Measurements from ENCODE around the gene FUT1.
"Not testable (repeated sequence)": the region's sequence is repeated elsewhere in the genome, so short reads cannot be mapped to it uniquely, and the experiment has no call there.

Gene FUT1

GRCh38 chr19:48752496-48753365 is at the start of gene FUT1:
Gene FUT1 (minus strand): TSS chr19:48752641. CDS start chr19:48751281, 1,360 bp downstream.
- Mint-ChIP-seq H3K4me1 (ENCODE audit: low read depth) (peaks cover 14% of the 10 kb centered on the region), H3K4me3 (peak within 1 kb of the TSS; percentile 73), H3K9me3 (no peaks in the 10 kb centered on the region), H3K27me3 (peaks cover 34% of the 10 kb centered on the region), H3K36me3 (ENCODE audit: low read depth) (no peaks in the 10 kb centered on the region), H3K27ac (no peak within 1 kb of the TSS)

- H3K27ac Mint-ChIP-seq, result no peak overlapping the region
- H3K27me3 Mint-ChIP-seq, result no peaks in the 10 kb centered on the region
- peaks cover 10% of the 10 kb centered on the region for H3K4me1 Mint-ChIP-seq (ENCODE audit: low read depth)
- H3K36me3 Mint-ChIP-seq (ENCODE audit: low read depth), result peaks cover 3% of the 10 kb centered on the region
- no peak overlapping the region for H3K4me3 Mint-ChIP-seq
- no peaks in the 10 kb centered on the region for H3K9me3 Mint-ChIP-seq
Observed at GRCh38 chr19:48799358-48800300, 47.2 kb upstream of the FUT1 start.

- Mint-ChIP-seq H3K9me3 (no peaks in the 10 kb centered on the region), H3K36me3 (ENCODE audit: low read depth) (peaks cover 3% of the 10 kb centered on the region), H3K4me3 (no peak overlapping the region), H3K4me1 (ENCODE audit: low read depth) (peaks cover 12% of the 10 kb centered on the region), H3K27me3 (no peaks in the 10 kb centered on the region), H3K27ac (no peak overlapping the region)
Observed at GRCh38 chr19:48798937-48799336, 46.5 kb upstream of the FUT1 start.

GRCh38 chr19:48797103-48797502 is 44.7 kb upstream of the FUT1 start:
- H3K27me3 Mint-ChIP-seq, result no peaks in the 10 kb centered on the region
- H3K27ac Mint-ChIP-seq, result no peak overlapping the region
- peaks cover 3% of the 10 kb centered on the region for H3K36me3 Mint-ChIP-seq (ENCODE audit: low read depth)
- no peak overlapping the region for H3K4me3 Mint-ChIP-seq
- no peaks in the 10 kb centered on the region for H3K9me3 Mint-ChIP-seq
- peaks cover 12% of the 10 kb centered on the region for H3K4me1 Mint-ChIP-seq (ENCODE audit: low read depth)

- Mint-ChIP-seq H3K27me3 (no peaks in the 10 kb centered on the region), H3K9me3 (no peaks in the 10 kb centered on the region), H3K36me3 (ENCODE audit: low read depth) (peaks cover 3% of the 10 kb centered on the region), H3K27ac (no peak overlapping the region), H3K4me3 (no peak overlapping the region), H3K4me1 (ENCODE audit: low read depth) (peaks cover 12% of the 10 kb centered on the region)
Observed at GRCh38 chr19:48796298-48797083, 44.0 kb upstream of the FUT1 start.

GRCh38 chr19:48795685-48796070 is 43.2 kb upstream of the FUT1 start:
- Mint-ChIP-seq H3K36me3 (ENCODE audit: low read depth) (peaks cover 3% of the 10 kb centered on the region), H3K27me3 (no peaks in the 10 kb centered on the region), H3K4me1 (ENCODE audit: low read depth) (peaks cover 12% of the 10 kb centered on the region), H3K27ac (peak overlapping the region; percentile 74), H3K9me3 (no peaks in the 10 kb centered on the region), H3K4me3 (peak overlapping the region; percentile 81)

GRCh38 chr19:48795055-48795684 is 42.7 kb upstream of the FUT1 start:
- peak overlapping the region; percentile 74 for H3K27ac Mint-ChIP-seq
- peaks cover 12% of the 10 kb centered on the region for H3K4me1 Mint-ChIP-seq (ENCODE audit: low read depth)
- H3K27me3 Mint-ChIP-seq, result no peaks in the 10 kb centered on the region
- H3K9me3 Mint-ChIP-seq, result no peaks in the 10 kb centered on the region
- H3K4me3 Mint-ChIP-seq, result peak overlapping the region; percentile 81
- H3K36me3 Mint-ChIP-seq (ENCODE audit: low read depth), result peaks cover 2% of the 10 kb centered on the region

- H3K36me3 Mint-ChIP-seq (ENCODE audit: low read depth), result no peaks in the 10 kb centered on the region
Observed at GRCh38 chr19:48794291-48794690, 41.9 kb upstream of the FUT1 start.

GRCh38 chr19:48793271-48793670 is 40.8 kb upstream of the FUT1 start:
- H3K4me1 Mint-ChIP-seq (ENCODE audit: low read depth), result peaks cover 12% of the 10 kb centered on the region
- no peaks in the 10 kb centered on the region for H3K9me3 Mint-ChIP-seq
- no peaks in the 10 kb centered on the region for H3K27me3 Mint-ChIP-seq
- H3K4me3 Mint-ChIP-seq, result no peak overlapping the region
- no peaks in the 10 kb centered on the region for H3K36me3 Mint-ChIP-seq (ENCODE audit: low read depth)
- no peak overlapping the region for H3K27ac Mint-ChIP-seq

More at GRCh38 chr19:48794291-48794690, 41.9 kb upstream of the FUT1 start:
- peak overlapping the region; percentile 32 for H3K4me3 Mint-ChIP-seq
- H3K27ac Mint-ChIP-seq, result no peak overlapping the region
- no peaks in the 10 kb centered on the region for H3K9me3 Mint-ChIP-seq
- no peaks in the 10 kb centered on the region for H3K27me3 Mint-ChIP-seq
- peaks cover 12% of the 10 kb centered on the region for H3K4me1 Mint-ChIP-seq (ENCODE audit: low read depth)

- not testable (repeated sequence) for H3K4me1 Mint-ChIP-seq (ENCODE audit: low read depth); H3K27ac Mint-ChIP-seq; H3K4me3 Mint-ChIP-seq; H3K9me3 Mint-ChIP-seq; H3K36me3 Mint-ChIP-seq (ENCODE audit: low read depth); H3K27me3 Mint-ChIP-seq
Observed at GRCh38 chr19:48787331-48787730, 34.9 kb upstream of the FUT1 start.

- not testable (repeated sequence) for H3K27me3 Mint-ChIP-seq; H3K9me3 Mint-ChIP-seq; H3K27ac Mint-ChIP-seq; H3K36me3 Mint-ChIP-seq (ENCODE audit: low read depth); H3K4me3 Mint-ChIP-seq; H3K4me1 Mint-ChIP-seq (ENCODE audit: low read depth)
Observed at GRCh38 chr19:48786422-48786821, 34.0 kb upstream of the FUT1 start.

- H3K27me3 Mint-ChIP-seq, result no peaks in the 10 kb centered on the region
- no peaks in the 10 kb centered on the region for H3K9me3 Mint-ChIP-seq
- H3K36me3 Mint-ChIP-seq (ENCODE audit: low read depth), result no peaks in the 10 kb centered on the region
- H3K27ac Mint-ChIP-seq, result no peak overlapping the region
- H3K4me1 Mint-ChIP-seq (ENCODE audit: low read depth), result peaks cover 3% of the 10 kb centered on the region
- H3K4me3 Mint-ChIP-seq, result no peak overlapping the region
Observed at GRCh38 chr19:48784527-48784926, 32.1 kb upstream of the FUT1 start.

GRCh38 chr19:48780631-48781391 is 28.4 kb upstream of the FUT1 start:
- H3K9me3 Mint-ChIP-seq, result no peaks in the 10 kb centered on the region
- no peak overlapping the region for H3K27ac Mint-ChIP-seq
- H3K27me3 Mint-ChIP-seq, result no peaks in the 10 kb centered on the region
- no peak overlapping the region for H3K4me3 Mint-ChIP-seq
- no peaks in the 10 kb centered on the region for H3K36me3 Mint-ChIP-seq (ENCODE audit: low read depth)
- H3K4me1 Mint-ChIP-seq (ENCODE audit: low read depth), result peaks cover 3% of the 10 kb centered on the region

GRCh38 chr19:48779636-48780035 is 27.2 kb upstream of the FUT1 start:
- H3K36me3 Mint-ChIP-seq (ENCODE audit: low read depth), result no peaks in the 10 kb centered on the region
- no peaks in the 10 kb centered on the region for H3K9me3 Mint-ChIP-seq
- H3K4me3 Mint-ChIP-seq, result no peak overlapping the region
- H3K4me1 Mint-ChIP-seq (ENCODE audit: low read depth), result peaks cover 3% of the 10 kb centered on the region
- H3K27ac Mint-ChIP-seq, result no peak overlapping the region
- no peaks in the 10 kb centered on the region for H3K27me3 Mint-ChIP-seq
